Esophagus squamous epithelium (tissue), 4 donors: ENCODE data around the gene SRGAP2C.
"Not testable (repeated sequence)": the region's sequence is repeated elsewhere in the genome, so short reads cannot be mapped to it uniquely, and the experiment has no call there.

Experiments
- CTCF ChIP-seq, 6 experiments: fragments of 450-650 bp in 4 of 6; fragments of 200-600 bp in 2 of 6; sonication (generic) in 2 of 6; IDR thresholded peaks; one replicate each; pipeline ENCODE4 v1.5.1; 2016 to 2019; ENCODE audit warnings: antibody characterized with exemption in 6 of 6, mild to moderate bottlenecking in 4 of 6, moderate library complexity in 4 of 6
- POLR2A ChIP-seq, 4 donors: fragments of 450-650 bp; IDR thresholded peaks; one replicate each; pipeline ENCODE4 v1.6.1; 2017; ENCODE audit warnings: antibody characterized with exemption in 4 of 4, mild to moderate bottlenecking in 4 of 4, moderate library complexity in 3 of 4

GRCh38 chr1:121187914-121188313 lies 3.1 kb downstream of the SRGAP2C start:
- TF ChIP-seq CTCF, POLR2A (IDR thresholded peaks at IDR 0.05): not testable (repeated sequence)
